Embryonic facial prominence (tissue), 1 donor: ENCODE data around the gene RGL1.

Source experiments
- DNase-seq: peaks from one replicate; pipeline ENCODE4 v3.0.0-alpha.2; 2016; ENCODE audit errors: extremely low spot score

RGL1 gene

GRCh38 chr1:183887826-183888819 is 83.2 kb downstream of the RGL1 start:
- no peak for DNase-seq

GRCh38 chr1:183889095-183889494 is 84.2 kb downstream of the RGL1 start:
- no peak for DNase-seq

GRCh38 chr1:183891158-183891856 is 86.4 kb downstream of the RGL1 start:
- no peak for DNase-seq

- DNase-seq = no peak
These were observed 87.5 kb downstream of the RGL1 start for GRCh38 chr1:183892351-183892793.

- no peak for DNase-seq
These were observed 88.8 kb downstream of the RGL1 start for GRCh38 chr1:183893561-183894289.

- DNase-seq = no peak
These were observed 89.3 kb downstream of the RGL1 start for GRCh38 chr1:183894290-183894565.

- no peak for DNase-seq
These were observed 91.6 kb downstream of the RGL1 start for GRCh38 chr1:183896466-183897048.

- DNase-seq = no peak
These were observed 93.1 kb downstream of the RGL1 start for GRCh38 chr1:183898001-183898396.

- no peak for DNase-seq
These were observed 93.7 kb downstream of the RGL1 start for GRCh38 chr1:183898610-183899009.

- DNase-seq = no peak
These were observed 96.9 kb downstream of the RGL1 start for GRCh38 chr1:183901748-183902330.

GRCh38 chr1:183903101-183903500 is 98.2 kb downstream of the RGL1 start:
- no peak for DNase-seq

GRCh38 chr1:183905508-183906113 is 100.7 kb downstream of the RGL1 start:
- DNase-seq = no peak

GRCh38 chr1:183907070-183907469 is 102.2 kb downstream of the RGL1 start:
- DNase-seq = no peak

- no peak for DNase-seq
These were observed 103.2 kb downstream of the RGL1 start for GRCh38 chr1:183908079-183908478.

GRCh38 chr1:183909672-183910071 is 104.8 kb downstream of the RGL1 start:
- DNase-seq = no peak

GRCh38 chr1:183910845-183911244 is 105.9 kb downstream of the RGL1 start:
- no peak for DNase-seq

- no peak for DNase-seq
These were observed 106.4 kb downstream of the RGL1 start for GRCh38 chr1:183911285-183911684.

- no peak for DNase-seq
These were observed 107.5 kb downstream of the RGL1 start for GRCh38 chr1:183912265-183912886.

- no peak for DNase-seq
These were observed 108.7 kb downstream of the RGL1 start for GRCh38 chr1:183913567-183913993.

GRCh38 chr1:183914276-183914675 is 109.4 kb downstream of the RGL1 start:
- no peak for DNase-seq

- no peak for DNase-seq
These were observed 110.0 kb downstream of the RGL1 start for GRCh38 chr1:183914891-183915290.
